HEK293 (cell line): Measurements from ENCODE around the gene ACADL.

Source experiments
- EGR2 ChIP-seq: fragments of 450-650 bp; formaldehyde crosslinking; IDR thresholded peaks from 2 replicates; pipeline ENCODE4 v1.5.1; 2016; ENCODE audit warnings: low read depth, missing biosample characterization, missing genetic modification characterization
- HOXC10 ChIP-seq: sonication (generic); formaldehyde crosslinking; IDR thresholded peaks from 2 replicates; pipeline ENCODE4 v1.8.1; 2023; ENCODE audit warnings: mild to moderate bottlenecking, missing genetic modification reagents
- KLF10 ChIP-seq: fragments of 450-650 bp; IDR thresholded peaks from 2 replicates; pipeline ENCODE4 v1.5.1; 2018; ENCODE audit warnings: missing biosample characterization, mild to moderate bottlenecking, missing genetic modification characterization
- KLF16 ChIP-seq: fragments of 450-650 bp; formaldehyde crosslinking; IDR thresholded peaks from 2 replicates; pipeline ENCODE4 v1.5.1; 2017; ENCODE audit warnings: missing biosample characterization, missing genetic modification characterization
- KLF9 ChIP-seq: fragments of 450-650 bp; formaldehyde crosslinking; IDR thresholded peaks from 2 replicates; pipeline ENCODE4 v1.5.1; 2016; ENCODE audit warnings: missing biosample characterization, missing genetic modification characterization, low read depth
- MEIS1 ChIP-seq: sonication (generic); formaldehyde crosslinking; IDR thresholded peaks from 2 replicates; pipeline ENCODE4 v1.8.1; 2022; ENCODE audit warnings: missing genetic modification reagents, mild to moderate bottlenecking, borderline replicate concordance
- OSR2 ChIP-seq: fragments of 450-650 bp; formaldehyde crosslinking; IDR thresholded peaks from 2 replicates; pipeline ENCODE4 v1.5.1; 2016; ENCODE audit warnings: missing biosample characterization, missing genetic modification characterization
- PRDM1 ChIP-seq: fragments of 450-650 bp; formaldehyde crosslinking; IDR thresholded peaks from 2 replicates; pipeline ENCODE4; 2016; ENCODE audit warnings: missing biosample characterization, missing genetic modification characterization
- REST ChIP-seq: fragments of 450-650 bp; formaldehyde crosslinking; IDR thresholded peaks from 2 replicates; pipeline ENCODE4 v1.5.1; 2016; ENCODE audit warnings: missing biosample characterization, missing genetic modification characterization
- SP2 ChIP-seq: fragments of 450-650 bp; formaldehyde crosslinking; IDR thresholded peaks from 2 replicates; pipeline ENCODE4 v1.5.1; 2016; ENCODE audit warnings: missing biosample characterization, missing genetic modification characterization
- SP3 ChIP-seq: fragments of 450-650 bp; formaldehyde crosslinking; IDR thresholded peaks from 2 replicates; pipeline ENCODE4 v1.5.1; 2016; ENCODE audit warnings: missing biosample characterization, missing genetic modification characterization
- TCF7L2 ChIP-seq: IDR thresholded peaks from 2 replicates; pipeline ENCODE4 v1.6.1; 2011; ENCODE audit warnings: low read depth, mild to moderate bottlenecking, inconsistent platforms, low read length, moderate library complexity, borderline replicate concordance
- ZBTB11 ChIP-seq: fragments of 450-650 bp; formaldehyde crosslinking; conservative IDR thresholded peaks from 2 replicates; pipeline ENCODE4 v1.5.1; 2016; ENCODE audit warnings: low read depth, missing biosample characterization, missing genetic modification characterization
- ZNF112 ChIP-seq: fragments of 450-650 bp; formaldehyde crosslinking; IDR thresholded peaks from 2 replicates; pipeline ENCODE4 v1.5.0; 2017; ENCODE audit warnings: missing biosample characterization, missing genetic modification characterization
- ZNF175 ChIP-seq: fragments of 450-650 bp; formaldehyde crosslinking; IDR thresholded peaks from 2 replicates; pipeline ENCODE4 v1.5.1; 2016; ENCODE audit warnings: missing biosample characterization, missing genetic modification characterization
- ZNF514 ChIP-seq: fragments of 450-650 bp; formaldehyde crosslinking; IDR thresholded peaks from 2 replicates; pipeline ENCODE4 v1.5.1; 2016; ENCODE audit warnings: missing biosample characterization, missing genetic modification characterization
- ZNF558 ChIP-seq: fragments of 450-650 bp; formaldehyde crosslinking; IDR thresholded peaks from 2 replicates; pipeline ENCODE4 v1.5.1; 2016; ENCODE audit warnings: missing biosample characterization, missing genetic modification characterization
- ZNF560 ChIP-seq: fragments of 450-650 bp; formaldehyde crosslinking; IDR thresholded peaks from 2 replicates; pipeline ENCODE4 v1.5.1; 2017; ENCODE audit warnings: missing biosample characterization, missing genetic modification characterization, borderline replicate concordance
- ZNF670 ChIP-seq: fragments of 450-650 bp; formaldehyde crosslinking; IDR thresholded peaks from 2 replicates; pipeline ENCODE4 v1.5.1; 2016; ENCODE audit warnings: missing biosample characterization, missing genetic modification characterization, low read depth
- ZNF677 ChIP-seq: fragments of 450-650 bp; IDR thresholded peaks from 2 replicates; pipeline ENCODE4 v1.5.0; 2018; ENCODE audit warnings: missing biosample characterization, mild to moderate bottlenecking, missing genetic modification characterization, moderate library complexity
- ZNF76 ChIP-seq: fragments of 450-650 bp; formaldehyde crosslinking; IDR thresholded peaks from 2 replicates; pipeline ENCODE4; 2016; ENCODE audit warnings: low read depth, missing biosample characterization, missing genetic modification characterization, borderline replicate concordance
- ZSCAN18 ChIP-seq: fragments of 450-650 bp; formaldehyde crosslinking; IDR thresholded peaks from 2 replicates; pipeline ENCODE4 v1.5.1; 2016; ENCODE audit warnings: missing biosample characterization, missing genetic modification characterization
- ZSCAN23 ChIP-seq: fragments of 450-650 bp; formaldehyde crosslinking; IDR thresholded peaks from 2 replicates; pipeline ENCODE4 v1.5.1; 2016; ENCODE audit warnings: missing biosample characterization, missing genetic modification characterization
- ZSCAN30 ChIP-seq: fragments of 450-650 bp; IDR thresholded peaks from 2 replicates; pipeline ENCODE4 v1.5.1; 2018; ENCODE audit warnings: missing biosample characterization, mild to moderate bottlenecking, missing genetic modification characterization, moderate library complexity
- TF ChIP-seq, protein P1 (sequence below): fragments of 450-650 bp; formaldehyde crosslinking; IDR thresholded peaks from 2 replicates; pipeline ENCODE4 v1.5.1; 2016; ENCODE audit warnings: missing biosample characterization, missing genetic modification characterization
- TF ChIP-seq, protein P2 (sequence below): fragments of 450-650 bp; formaldehyde crosslinking; optimal IDR thresholded peaks from 2 replicates; pipeline ENCODE3; 2016; ENCODE audit warnings: missing biosample characterization, mild to moderate bottlenecking, missing genetic modification characterization

Gene ACADL

GRCh38 chr2:210171309-210172218, 53.7 kb downstream of the ACADL start, which contains the start of gene KANSL1L (continued):
- TF ChIP-seq REST: peak; percentile 70
- no peak for TF ChIP-seq ZNF558 (tag by site-specific recombination)
- TF ChIP-seq ZNF560 (tag by site-specific recombination): no peak
- TF ChIP-seq ZNF175: no peak
- peak; percentile 70 for TF ChIP-seq SP2
- TF ChIP-seq ZNF112 (tag by site-specific recombination): no peak
- TF ChIP-seq ZNF76 (tag by site-specific recombination): no peak
- TF ChIP-seq KLF16 (tag by site-specific recombination): 0 out of 2 replicates have a peak, but pooled peaks have one; percentile 42
- TF ChIP-seq KLF9 (tag by site-specific recombination): peak; percentile 60; the same call in 1 of the 2 replicates
- TF ChIP-seq ZNF514 (tag by site-specific recombination): no peak
- TF ChIP-seq ZNF677 (tag by site-specific recombination): no peak
- peak; percentile 98 for TF ChIP-seq KLF10
- TF ChIP-seq, protein P1, sequence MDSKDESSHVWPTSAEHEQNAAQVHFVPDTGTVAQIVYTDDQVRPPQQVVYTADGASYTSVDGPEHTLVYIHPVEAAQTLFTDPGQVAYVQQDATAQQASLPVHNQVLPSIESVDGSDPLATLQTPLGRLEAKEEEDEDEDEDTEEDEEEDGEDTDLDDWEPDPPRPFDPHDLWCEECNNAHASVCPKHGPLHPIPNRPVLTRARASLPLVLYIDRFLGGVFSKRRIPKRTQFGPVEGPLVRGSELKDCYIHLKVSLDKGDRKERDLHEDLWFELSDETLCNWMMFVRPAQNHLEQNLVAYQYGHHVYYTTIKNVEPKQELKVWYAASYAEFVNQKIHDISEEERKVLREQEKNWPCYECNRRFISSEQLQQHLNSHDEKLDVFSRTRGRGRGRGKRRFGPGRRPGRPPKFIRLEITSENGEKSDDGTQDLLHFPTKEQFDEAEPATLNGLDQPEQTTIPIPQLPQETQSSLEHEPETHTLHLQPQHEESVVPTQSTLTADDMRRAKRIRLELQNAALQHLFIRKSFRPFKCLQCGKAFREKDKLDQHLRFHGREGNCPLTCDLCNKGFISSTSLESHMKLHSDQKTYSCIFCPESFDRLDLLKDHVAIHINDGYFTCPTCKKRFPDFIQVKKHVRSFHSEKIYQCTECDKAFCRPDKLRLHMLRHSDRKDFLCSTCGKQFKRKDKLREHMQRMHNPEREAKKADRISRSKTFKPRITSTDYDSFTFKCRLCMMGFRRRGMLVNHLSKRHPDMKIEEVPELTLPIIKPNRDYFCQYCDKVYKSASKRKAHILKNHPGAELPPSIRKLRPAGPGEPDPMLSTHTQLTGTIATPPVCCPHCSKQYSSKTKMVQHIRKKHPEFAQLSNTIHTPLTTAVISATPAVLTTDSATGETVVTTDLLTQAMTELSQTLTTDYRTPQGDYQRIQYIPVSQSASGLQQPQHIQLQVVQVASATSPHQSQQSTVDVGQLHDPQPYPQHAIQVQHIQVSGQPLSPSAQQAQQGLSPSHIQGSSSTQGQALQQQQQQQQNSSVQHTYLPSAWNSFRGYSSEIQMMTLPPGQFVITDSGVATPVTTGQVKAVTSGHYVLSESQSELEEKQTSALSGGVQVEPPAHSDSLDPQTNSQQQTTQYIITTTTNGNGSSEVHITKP (tag by site-specific recombination): peak; percentile 29; the same call in 1 of the 2 replicates
- no peak for TF ChIP-seq PRDM1 (tag by site-specific recombination)
- no peak for TF ChIP-seq ZSCAN18 (tag by site-specific recombination)
- no peak for TF ChIP-seq TCF7L2
- no peak for TF ChIP-seq ZSCAN23 (tag by site-specific recombination)
- no peak for TF ChIP-seq ZNF670 (tag by site-specific recombination)
- no peak for TF ChIP-seq MEIS1 (CRISPR knock-in tag)
- TF ChIP-seq HOXC10: no peak
- 0 out of 2 replicates have a peak, but pooled peaks have one; percentile 46 for TF ChIP-seq ZSCAN30
- TF ChIP-seq OSR2 (tag by site-specific recombination): peak; percentile 48
- TF ChIP-seq, protein P2, sequence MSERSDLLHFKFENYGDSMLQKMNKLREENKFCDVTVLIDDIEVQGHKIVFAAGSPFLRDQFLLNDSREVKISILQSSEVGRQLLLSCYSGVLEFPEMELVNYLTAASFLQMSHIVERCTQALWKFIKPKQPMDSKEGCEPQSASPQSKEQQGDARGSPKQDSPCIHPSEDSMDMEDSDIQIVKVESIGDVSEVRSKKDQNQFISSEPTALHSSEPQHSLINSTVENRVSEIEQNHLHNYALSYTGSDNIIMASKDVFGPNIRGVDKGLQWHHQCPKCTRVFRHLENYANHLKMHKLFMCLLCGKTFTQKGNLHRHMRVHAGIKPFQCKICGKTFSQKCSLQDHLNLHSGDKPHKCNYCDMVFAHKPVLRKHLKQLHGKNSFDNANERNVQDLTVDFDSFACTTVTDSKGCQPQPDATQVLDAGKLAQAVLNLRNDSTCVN (tag by site-specific recombination): peak; percentile 16
- TF ChIP-seq ZBTB11 (tag by site-specific recombination): peak; percentile 37; the same call in 1 of the 2 replicates
- TF ChIP-seq EGR2 (tag by site-specific recombination): no peak
- peak; percentile 38; the same call in 1 of the 2 replicates for TF ChIP-seq SP3 (tag by site-specific recombination)
